Measurements from ENCODE around the gene PCSK6.

The PCSK6 gene

DNA sequence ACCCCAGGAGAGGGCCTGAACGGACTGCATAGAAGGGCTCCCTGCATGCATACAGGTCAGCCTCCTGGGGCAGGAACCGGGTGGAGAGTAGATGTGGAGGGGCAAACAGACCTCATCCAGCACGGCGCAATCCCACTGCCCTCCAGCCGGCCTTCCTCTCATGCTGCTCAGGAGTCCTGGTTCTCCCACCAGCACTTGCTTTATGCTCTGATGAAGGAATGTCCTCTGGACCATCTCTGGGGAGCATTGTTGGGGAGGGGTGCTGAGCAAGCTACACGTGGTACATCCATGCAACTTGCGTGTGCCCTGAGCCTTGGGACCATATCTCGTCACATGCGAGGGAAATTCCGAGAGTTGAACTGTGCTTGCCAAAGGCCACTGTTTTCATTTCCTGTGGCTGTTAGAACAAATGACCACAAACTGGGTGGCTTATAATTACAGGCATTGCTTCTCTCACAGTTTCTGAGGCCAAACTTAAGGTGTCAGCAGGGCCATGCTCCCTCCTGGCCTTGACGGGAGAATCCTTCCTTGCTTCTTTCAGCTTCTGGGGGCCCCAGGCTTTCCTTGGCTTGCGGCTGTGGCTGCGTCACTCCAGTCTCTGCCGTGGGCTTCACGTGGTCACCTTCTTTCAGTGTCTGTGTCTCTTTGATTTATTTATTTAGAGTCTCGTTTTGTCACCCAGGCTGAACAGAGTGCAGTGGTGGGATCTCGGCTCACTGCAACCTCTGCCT lies 224.4 kb downstream of the PCSK6 start:
- DNase-seq = no peak

DNA sequence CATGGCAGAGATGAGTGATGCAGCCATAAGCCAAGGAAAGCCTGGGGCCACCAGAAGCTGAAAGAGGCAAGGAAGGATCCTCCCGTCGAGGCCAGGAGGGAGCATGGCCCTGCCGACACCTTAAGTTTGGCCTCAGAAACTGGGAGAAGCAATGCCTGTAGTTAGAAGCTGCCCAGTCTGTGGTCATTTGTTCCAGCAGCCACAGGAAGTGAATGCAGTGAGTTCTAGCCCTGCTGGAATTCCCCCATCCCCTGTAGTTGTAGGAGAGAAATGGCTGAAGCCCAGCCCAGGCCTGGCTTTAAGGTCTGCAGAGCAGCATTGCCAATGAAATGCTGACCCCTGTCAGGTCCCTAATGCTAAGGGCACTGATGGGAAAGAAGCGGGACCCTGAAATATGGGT lies 225.5 kb downstream of the PCSK6 start:
- DNase-seq = no peak

DNA sequence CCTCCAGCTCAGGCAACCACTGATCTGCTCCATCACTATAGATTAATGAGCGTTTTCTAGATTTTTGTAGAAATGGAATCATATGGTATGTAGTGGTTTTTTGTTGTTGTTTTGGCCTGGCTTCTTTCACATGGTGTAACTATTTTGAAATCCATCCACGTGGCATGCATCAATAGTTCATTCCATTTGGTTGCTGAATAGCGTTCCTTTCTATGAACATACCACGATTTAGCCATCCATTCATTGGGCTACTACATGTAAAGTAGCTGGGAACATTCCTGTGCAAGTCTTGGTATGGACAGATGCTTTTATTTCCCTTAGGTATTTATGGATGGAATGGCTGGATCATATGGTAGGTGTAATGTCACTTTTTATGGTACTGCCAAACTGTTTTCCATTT lies 227.0 kb downstream of the PCSK6 start:
- no peak for DNase-seq

DNA sequence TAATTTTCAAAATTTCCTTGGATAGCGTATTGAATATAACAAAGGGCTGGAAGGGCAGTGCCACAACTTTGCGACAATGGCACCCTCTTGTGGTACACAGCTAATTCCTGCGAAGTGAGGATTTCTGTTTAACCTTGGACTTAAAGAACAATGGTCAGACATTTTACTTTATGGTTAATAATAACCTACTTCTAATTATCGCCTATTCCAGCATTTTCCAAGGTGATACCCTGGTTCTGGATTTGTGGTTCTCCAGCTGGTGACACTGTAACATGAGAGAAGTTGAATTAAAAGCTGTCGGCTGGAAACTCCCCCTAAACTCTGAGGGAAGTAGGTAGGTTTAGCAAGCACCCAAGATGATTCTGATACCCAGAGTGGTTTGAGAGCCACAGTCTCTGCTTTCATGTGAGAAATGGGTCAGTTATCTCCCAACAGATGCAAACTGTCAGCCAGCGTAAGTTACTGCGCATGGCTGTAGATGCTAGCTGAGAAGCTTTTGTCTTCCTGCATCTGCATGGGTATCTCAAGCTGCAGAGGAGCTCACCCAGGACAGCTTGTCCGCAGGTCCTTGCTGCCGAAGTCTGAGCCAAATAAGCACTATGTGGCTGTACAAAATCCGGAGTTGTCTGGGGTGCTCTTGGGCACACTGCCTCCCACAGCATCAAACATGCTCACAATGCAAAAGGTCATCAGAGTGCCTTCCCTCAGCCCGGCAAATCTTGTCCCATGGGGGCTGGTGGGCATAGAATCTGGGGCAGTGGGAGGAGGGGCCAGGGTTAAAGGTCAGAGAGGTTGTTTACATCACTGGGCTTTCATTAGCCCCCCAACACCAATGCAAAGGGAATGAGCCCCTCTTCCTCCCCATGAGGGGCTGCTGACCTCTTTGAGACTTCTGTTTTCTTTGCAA lies 231.0 kb downstream of the PCSK6 start:
- DNase-seq = peak; percentile 61

DNA sequence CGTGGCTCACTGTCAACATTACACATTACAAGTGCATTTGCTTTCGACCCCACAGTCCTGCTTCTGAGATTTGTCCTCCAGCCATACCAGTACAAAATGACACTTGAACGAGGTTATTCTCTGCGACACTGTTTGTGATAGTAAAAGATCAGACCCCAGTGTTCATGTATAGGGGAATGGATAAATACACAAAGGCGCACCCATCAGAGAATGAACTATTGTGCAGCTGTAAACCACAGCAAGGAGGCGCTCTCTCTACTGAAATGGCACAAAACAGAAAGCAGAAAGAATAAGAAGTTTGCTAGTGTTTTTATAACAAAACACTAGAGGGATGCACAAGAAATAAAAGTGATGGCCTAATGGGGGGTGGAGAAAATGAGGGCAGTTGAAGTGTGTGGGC lies 232.8 kb downstream of the PCSK6 start:
- no peak for DNase-seq

DNA sequence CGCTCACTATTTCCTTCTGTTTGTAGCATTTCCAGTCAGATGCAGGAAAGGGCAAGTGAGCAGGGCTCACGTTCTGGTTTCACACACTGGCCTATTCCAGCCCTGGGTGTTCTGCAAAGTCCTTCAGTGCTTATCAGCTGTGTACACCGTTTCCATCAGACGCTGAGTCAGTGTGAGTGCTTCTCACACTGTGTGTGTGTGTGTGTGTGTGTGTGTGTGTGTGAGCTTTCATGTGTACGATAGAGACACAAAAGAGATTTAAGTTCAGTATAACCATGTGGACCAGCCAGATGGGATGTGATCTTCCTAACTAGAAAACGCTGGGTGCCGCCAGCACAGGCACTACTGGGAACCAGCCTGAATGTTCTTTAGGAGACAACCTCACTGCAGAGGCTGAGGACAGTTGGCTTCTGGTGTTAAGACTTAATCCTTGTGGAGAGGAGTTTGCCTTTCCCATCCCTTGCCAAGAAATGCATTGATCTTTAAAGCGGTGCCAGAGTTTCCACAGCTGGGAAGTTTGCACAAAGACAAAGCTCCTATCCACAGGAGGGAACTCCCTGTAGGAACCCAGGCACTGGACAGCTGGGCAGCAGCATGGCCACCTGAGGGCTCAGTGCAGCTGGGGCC lies 233.8 kb downstream of the PCSK6 start:
- no peak for DNase-seq

DNA sequence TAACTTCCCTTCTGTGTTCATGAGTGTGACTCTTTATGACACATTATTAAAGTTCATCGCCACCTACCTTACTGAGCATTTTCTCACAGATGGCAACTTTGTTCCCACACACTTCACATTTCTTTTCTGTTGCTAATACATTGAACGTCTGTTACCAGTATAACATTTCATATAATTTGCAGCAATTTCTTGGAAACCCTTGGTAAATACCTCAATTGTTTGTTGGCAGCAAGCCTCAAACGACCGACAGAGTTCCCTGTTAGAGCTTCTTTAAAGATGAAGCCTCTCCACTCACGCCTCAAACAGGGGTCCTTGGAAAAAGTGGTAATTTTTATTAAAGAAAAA lies 234.5 kb downstream of the PCSK6 start:
- no peak for DNase-seq

DNA sequence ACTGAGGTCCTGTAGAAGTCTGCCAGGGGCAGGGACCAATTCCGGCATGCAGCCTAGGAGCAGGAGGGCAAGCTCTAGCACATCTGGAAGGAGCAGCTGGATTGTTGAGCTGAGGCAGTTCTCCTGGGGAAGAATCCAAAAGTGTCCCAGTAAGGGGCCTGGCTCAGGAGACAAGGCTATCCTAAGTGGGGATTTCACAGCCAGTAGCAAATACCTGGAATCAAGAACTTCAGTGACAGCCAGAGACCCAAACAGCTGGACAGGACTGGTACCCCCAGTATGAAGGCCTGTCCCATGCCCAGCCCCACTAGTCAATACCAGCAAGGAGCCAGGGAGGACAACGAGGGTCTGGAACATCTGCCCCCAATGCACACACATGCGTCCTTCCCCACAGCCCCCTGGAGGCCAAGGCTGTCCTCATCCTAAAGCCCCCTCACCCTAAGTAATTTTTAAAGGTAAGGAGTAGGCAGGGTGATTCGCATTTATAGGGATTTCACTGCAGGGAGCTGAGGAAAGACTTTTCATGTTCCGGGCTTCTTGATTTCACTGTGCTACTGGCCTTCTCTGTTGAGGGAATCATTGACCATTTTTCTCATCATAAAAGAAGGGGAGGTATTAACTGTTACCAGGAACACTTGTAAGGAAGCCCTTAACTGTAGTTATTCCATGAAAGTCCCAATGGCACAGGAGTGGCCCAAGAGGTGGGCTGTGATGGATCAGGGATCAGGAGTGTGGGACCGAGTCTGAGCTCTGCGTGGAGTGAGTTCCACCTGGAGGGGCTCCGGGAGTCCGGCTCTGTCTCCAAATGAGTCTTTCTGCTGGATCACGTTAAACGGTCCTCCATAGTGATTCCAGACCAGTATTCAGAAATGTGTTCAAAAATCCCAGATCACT lies 235.1 kb downstream of the PCSK6 start:
- DNase-seq = no peak
